HepG2 (cell line): Measurements from ENCODE around the gene VENTX. TPM values are rescaled to one million over a fixed set of nuclear protein-coding genes. Genes with fewer than 3 reads are reported as not detected.

Experiments
- ATAC-seq: fragments of 200-7000 bp; cut with Tn5 transposase; 3 replicates; pipeline ENCODE4 v1.9.1; 2020; ENCODE audit warnings: mild to moderate bottlenecking, moderate library complexity
- BruUV-seq: library from RNA; stranded (reverse); fragments of 400-500 nt; replicated peaks from 2 replicates; lab custom pipeline; 2021; lab: Mats Ljungman, UMichigan
- CTCF ChIA-PET: fragments of 300-600 bp; formaldehyde crosslinking; extraction: SDS; loops from one replicate; lab custom pipeline; 2021; ENCODE audit warnings: low total read pairs, inconsistent platforms, low intra/inter-chr PET ratio; lab: Yijun Ruan, JAX
- POLR2A ChIA-PET: fragments of 350-600 bp; sonication (Branson Sonifier 250); formaldehyde crosslinking; loops from one replicate; lab custom pipeline; 2020; ENCODE audit warnings: antibody characterized with exemption, inconsistent platforms; lab: Yijun Ruan, JAX
- DNase-seq: peaks from one replicate; pipeline ENCODE4 v3.0.0-alpha.2; 2015; ENCODE audit warnings: low spot score
- FAIRE-seq: peaks from 3 replicates; lab custom pipeline; 2011; peaks lifted over from hg19 to GRCh38; lab: Jason Lieb, UNC
- H2AFZ ChIP-seq: one replicate; pipeline ENCODE4 v1.6.1; 2011; ENCODE audit warnings: low read length, inconsistent platforms
- H3K27ac ChIP-seq: fragments of 300-600 bp; 3 replicates; pipeline ENCODE4 v1.8.0; 2011; ENCODE audit warnings: mixed run types, mild to moderate bottlenecking, mixed read lengths, low read length, inconsistent platforms; ENCODE audit not compliant: insufficient read depth; ENCODE audit errors: extremely low read length
- H3K27me3 ChIP-seq, 2 experiments: fragments of 200-600 bp in 1 of 2; 2 replicates in 1 of 2; 3 replicates in 1 of 2; pipeline versions ENCODE4 v1.6.0 to v1.8.0; 2011; ENCODE audit warnings: low read length in 2 of 2, mild to moderate bottlenecking in 2 of 2, moderate library complexity in 2 of 2, inconsistent platforms in 1 of 2; ENCODE audit not compliant: insufficient read depth in 2 of 2, control insufficient read depth in 1 of 2
- H3K36me3 ChIP-seq, 2 experiments: fragments of 200-600 bp in 1 of 2; replicated peaks in 1 of 2; 2 replicates in 1 of 2; 3 replicates in 1 of 2; pipeline versions ENCODE4 v1.5.1 to v1.8.0; 2011; ENCODE audit warnings: low read length in 2 of 2, inconsistent platforms in 1 of 2; ENCODE audit not compliant: insufficient read depth in 2 of 2, control insufficient read depth in 1 of 2
- H3K4me1 ChIP-seq: 2 replicates; pipeline ENCODE4 v1.5.1; 2012; ENCODE audit warnings: low read length, inconsistent platforms; ENCODE audit not compliant: insufficient read depth
- H3K4me2 ChIP-seq: 2 replicates; pipeline ENCODE4 v1.6.0; 2011; ENCODE audit warnings: low read depth, low read length, inconsistent platforms
- H3K4me3 ChIP-seq, 3 experiments: fragments of 200-600 bp in 1 of 3; sonication (generic), shearing (Covaris generic) in 1 of 3; replicated peaks in 1 of 3; 2 replicates each; pipeline ENCODE4 v1.5.1; 2011 to 2016; ENCODE audit warnings: low read length in 3 of 3, inconsistent platforms in 2 of 3, low read depth in 2 of 3, mild to moderate bottlenecking in 2 of 3, control low read depth in 1 of 3, mixed read lengths in 1 of 3; ENCODE audit not compliant: insufficient read depth in 1 of 3
- H3K79me2 ChIP-seq: one replicate; pipeline ENCODE4 v1.6.1; 2011; ENCODE audit warnings: low read length, inconsistent platforms; ENCODE audit not compliant: insufficient read depth
- H3K9ac ChIP-seq: 2 replicates; pipeline ENCODE4 v1.6.0; 2011; ENCODE audit warnings: mild to moderate bottlenecking, low read depth, low read length, inconsistent platforms; ENCODE audit not compliant: insufficient read depth
- H3K9me3 ChIP-seq: 2 replicates; pipeline ENCODE4 v1.5.1; 2012; ENCODE audit warnings: mild to moderate bottlenecking, low read length
- H4K20me1 ChIP-seq: 2 replicates; pipeline ENCODE4 v1.6.0; 2011; ENCODE audit warnings: inconsistent platforms, mild to moderate bottlenecking, low read length, moderate library complexity; ENCODE audit not compliant: insufficient read depth
- CREB1 ChIP-seq, 2 experiments: fragments of 450-650 bp in 1 of 2; IDR thresholded peaks; 2 replicates each; pipeline ENCODE4 v1.6.1; 2016 to 2017; ENCODE audit warnings: control low read depth in 1 of 2, mild to moderate bottlenecking in 1 of 2, missing compliant biosample characterization in 1 of 2, missing genetic modification characterization in 1 of 2
- GZF1 ChIP-seq: sonication (generic); formaldehyde crosslinking; IDR thresholded peaks from 2 replicates; pipeline ENCODE4 v1.5.1; 2020; ENCODE audit warnings: mild to moderate bottlenecking, missing genetic modification reagents
- ZNF329 ChIP-seq: sonication (generic); formaldehyde crosslinking; IDR thresholded peaks from 2 replicates; pipeline ENCODE4 v1.9.0; 2021; ENCODE audit warnings: low read depth, mild to moderate bottlenecking, missing genetic modification reagents
- WGBS: methylation state at CpG from one replicate; pipeline ENCODE4 v1.1.6; 2017; ENCODE audit warnings: low lambda C conversion rate; 5-methylcytosine and 5-hydroxymethylcytosine counted together
- in situ Hi-C: cut with HindIII; loops from 2 replicates; pipeline ENCODE4 v1.10.0; 2017; ENCODE audit warnings: low pct_unique_long_range_greater_than_20kb; ENCODE audit not compliant: extremely low pct_ligation_motif_present
- intact Hi-C: fragments of 100-400 bp; cut with micrococcal nuclease; formaldehyde crosslinking; loops from one replicate; pipeline ENCODE4 v1.10.0; 2022; ENCODE audit not compliant: unreplicated experiment
- polyA plus RNA-seq, 8 experiments: library from polyadenylated mRNA; depleted of rRNA in 3 of 8; stranded (reverse) in 7 of 8; unstranded in 1 of 8; fragments of >200 nt; fragmentation: Illumina TruSeq in 4 of 8; extraction: Trizol in 4 of 8; gene quantifications; 2 replicates each; pipeline versions ENCODE4 v1.2.1 to v1.2.3, GENCODE V29; 2011 to 2016; ENCODE audit warnings: low read depth in 4 of 8, missing spikeins in 1 of 8, mixed read lengths in 1 of 8; ENCODE audit not compliant: insufficient read depth in 1 of 8
- total RNA-seq, 5 experiments: library from RNA; depleted of rRNA; stranded (reverse); fragments of >200 nt; fragmentation: Illumina TruSeq; extraction: Trizol; gene quantifications; 2 replicates each; pipeline ENCODE4 v1.2.3, GENCODE V29; 2016; ENCODE audit warnings: low read depth in 1 of 5
- TF ChIP-seq, protein P1 (sequence below), 2 experiments: fragments of 450-650 bp in 1 of 2; sonication (generic) in 1 of 2; formaldehyde crosslinking; IDR thresholded peaks; 2 replicates each; pipeline versions ENCODE4 v1.5.0 to v1.8.0; 2020 to 2022; ENCODE audit warnings: mild to moderate bottlenecking in 1 of 2, missing genetic modification reagents in 1 of 2

VENTX gene
- total and polyA plus RNA-seq, 2 of the 13 experiments (the other 11 are each of a cell fraction or from before 2014, with no cell fraction given): not detected

DNA sequence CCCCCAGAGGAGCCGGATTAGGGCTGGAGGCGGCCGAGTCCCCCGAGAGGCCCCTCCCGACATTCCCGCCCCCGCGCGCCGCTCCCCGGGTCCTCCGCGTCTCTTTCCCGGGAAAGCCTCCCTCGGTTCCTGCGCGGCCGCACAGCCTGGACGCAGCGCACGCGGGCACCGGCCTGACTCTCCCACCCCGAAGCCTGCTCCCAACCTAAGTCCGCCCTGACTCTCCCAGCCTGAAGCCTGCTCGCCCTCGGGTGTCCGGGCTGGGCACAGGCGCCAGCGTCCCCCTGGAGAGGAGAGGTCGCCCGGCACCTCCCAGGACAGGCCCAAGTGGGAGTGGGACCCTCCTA, 441 bp upstream of the VENTX start:
- intact Hi-C loops: no loop called here
- H3K4me2 ChIP-seq: no peak overlapping the region
- peaks cover 18 to 73% of the 10 kb centered on the region in 2 experiments for H3K27me3 ChIP-seq
- ATAC-seq (no peak), FAIRE-seq (no peak), DNase-seq (no peak)
- TF ChIP-seq, protein P1, sequence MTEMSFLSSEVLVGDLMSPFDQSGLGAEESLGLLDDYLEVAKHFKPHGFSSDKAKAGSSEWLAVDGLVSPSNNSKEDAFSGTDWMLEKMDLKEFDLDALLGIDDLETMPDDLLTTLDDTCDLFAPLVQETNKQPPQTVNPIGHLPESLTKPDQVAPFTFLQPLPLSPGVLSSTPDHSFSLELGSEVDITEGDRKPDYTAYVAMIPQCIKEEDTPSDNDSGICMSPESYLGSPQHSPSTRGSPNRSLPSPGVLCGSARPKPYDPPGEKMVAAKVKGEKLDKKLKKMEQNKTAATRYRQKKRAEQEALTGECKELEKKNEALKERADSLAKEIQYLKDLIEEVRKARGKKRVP (CRISPR knock-in tag; IDR thresholded peaks at IDR 0.05): no peak
- TF ChIP-seq ZNF329 (CRISPR knock-in tag): 0 out of 2 replicates have a peak, but pooled peaks have one; percentile 53
- no peak overlapping the region for H3K9ac ChIP-seq
- H2AFZ ChIP-seq: no peak overlapping the region
- no peaks in the 10 kb centered on the region for H3K36me3 ChIP-seq
- H3K4me3 ChIP-seq: no peak overlapping the region
- no peaks in the 10 kb centered on the region for H3K9me3 ChIP-seq
- H3K79me2 ChIP-seq: no peaks in the 10 kb centered on the region
- BruUV-seq: no TSS peak
- H4K20me1 ChIP-seq: 0 out of 2 replicates have a peak, but pooled peaks cover 3% of the 10 kb centered on the region
- 29% methylated on average over 20 of the region's 32 CpGs for WGBS
- POLR2A ChIA-PET: no interaction called here
- CTCF ChIA-PET: no interaction called here
- no peak overlapping the region for H3K27ac ChIP-seq
- H3K4me1 ChIP-seq: no peaks in the 10 kb centered on the region
- in situ Hi-C loops: no loop called here

DNA sequence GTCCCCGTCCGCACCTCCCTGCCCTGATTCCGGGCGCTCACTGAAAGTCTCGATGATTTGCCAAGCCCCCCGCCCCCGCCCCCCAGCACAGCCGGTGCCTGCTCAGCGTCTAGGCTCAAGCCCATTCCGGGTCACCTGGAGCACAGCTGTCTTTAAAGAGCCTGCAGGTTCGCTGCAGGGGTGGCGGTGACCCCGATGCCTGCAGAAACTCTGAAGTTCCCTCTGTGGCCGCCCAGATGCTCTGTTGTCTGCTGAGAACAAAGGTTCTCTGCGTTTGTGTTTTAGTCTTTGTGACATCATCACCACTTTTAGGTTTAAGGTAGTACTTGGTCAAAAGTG, 780 bp downstream of the VENTX start:
- TF ChIP-seq CREB1 (IDR thresholded peaks at IDR 0.05) (peak; percentile 21; the same call in 1 of the 2 replicates), CREB1 (CRISPR knock-in tag; IDR thresholded peaks at IDR 0.05) (no peak), GZF1 (CRISPR knock-in tag) (no peak)

More for the DNA sequence above, 780 bp downstream of the VENTX start:
- no peak overlapping the region for H2AFZ ChIP-seq
- no peak for DNase-seq
- in situ Hi-C loops: no loop called here
- POLR2A ChIA-PET: no interaction called here
- no peaks in the 10 kb centered on the region for H3K36me3 ChIP-seq
- no peaks in the 10 kb centered on the region for H3K9me3 ChIP-seq
- WGBS: 38% methylated on average over 13 of the region's 15 CpGs
- no peak overlapping the region for H3K27ac ChIP-seq
- 0 out of 2 replicates have a peak, but pooled peaks cover 3% of the 10 kb centered on the region for H4K20me1 ChIP-seq
- H3K4me1 ChIP-seq: no peaks in the 10 kb centered on the region
- no TSS peak for BruUV-seq
- no peak for ATAC-seq
- H3K4me3 ChIP-seq: no peak overlapping the region
- H3K9ac ChIP-seq: no peak overlapping the region
- H3K79me2 ChIP-seq: no peaks in the 10 kb centered on the region
- CTCF ChIA-PET: no interaction called here
- no peak overlapping the region for H3K4me2 ChIP-seq
- intact Hi-C loops: no loop called here
- H3K27me3 ChIP-seq: peaks cover 21 to 79% of the 10 kb centered on the region in 2 experiments
- FAIRE-seq: no peak
